ENCODE measurements around the gene TERB2.
"Not testable (repeated sequence)": the region's sequence is repeated elsewhere in the genome, so short reads cannot be mapped to it uniquely, and the experiment has no call there.

DNA sequence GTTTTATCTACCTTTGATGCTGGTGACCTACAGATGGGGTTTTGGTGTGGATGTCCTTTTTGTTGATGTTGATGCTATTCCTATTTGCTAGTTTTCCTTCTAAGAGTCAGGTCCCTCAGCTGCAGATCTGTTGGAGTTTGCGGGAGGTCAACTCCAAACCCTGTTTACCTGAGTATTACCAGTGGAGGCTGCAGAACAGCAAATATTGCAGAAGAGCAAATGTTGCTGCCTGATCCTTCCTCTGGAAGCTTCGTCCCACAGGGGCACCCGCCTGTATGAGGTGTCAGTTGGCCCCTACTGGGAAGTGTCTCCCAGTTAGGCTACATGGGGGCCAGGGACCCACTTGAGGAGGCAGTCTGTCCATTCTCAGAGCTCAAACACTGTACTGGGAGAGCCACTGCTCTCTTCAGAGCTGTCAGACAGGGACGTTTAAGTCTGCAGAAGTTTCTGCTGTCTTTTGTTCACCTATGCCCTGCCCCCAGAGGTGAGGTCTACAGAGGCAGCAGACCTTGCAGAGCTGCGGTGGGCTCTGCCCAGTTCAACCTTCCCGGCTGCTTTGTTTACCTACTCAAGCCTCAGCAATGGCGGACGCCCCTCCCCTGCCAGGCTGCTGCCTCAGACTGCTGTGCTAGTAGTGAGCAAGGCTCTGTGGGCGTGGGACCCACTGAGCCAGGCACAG, 63.9 kb downstream of the TERB2 start:
- TF ChIP-seq POLR2A (IDR thresholded peaks at IDR 0.05), result not testable (repeated sequence)
- TF ChIP-seq, protein P1, sequence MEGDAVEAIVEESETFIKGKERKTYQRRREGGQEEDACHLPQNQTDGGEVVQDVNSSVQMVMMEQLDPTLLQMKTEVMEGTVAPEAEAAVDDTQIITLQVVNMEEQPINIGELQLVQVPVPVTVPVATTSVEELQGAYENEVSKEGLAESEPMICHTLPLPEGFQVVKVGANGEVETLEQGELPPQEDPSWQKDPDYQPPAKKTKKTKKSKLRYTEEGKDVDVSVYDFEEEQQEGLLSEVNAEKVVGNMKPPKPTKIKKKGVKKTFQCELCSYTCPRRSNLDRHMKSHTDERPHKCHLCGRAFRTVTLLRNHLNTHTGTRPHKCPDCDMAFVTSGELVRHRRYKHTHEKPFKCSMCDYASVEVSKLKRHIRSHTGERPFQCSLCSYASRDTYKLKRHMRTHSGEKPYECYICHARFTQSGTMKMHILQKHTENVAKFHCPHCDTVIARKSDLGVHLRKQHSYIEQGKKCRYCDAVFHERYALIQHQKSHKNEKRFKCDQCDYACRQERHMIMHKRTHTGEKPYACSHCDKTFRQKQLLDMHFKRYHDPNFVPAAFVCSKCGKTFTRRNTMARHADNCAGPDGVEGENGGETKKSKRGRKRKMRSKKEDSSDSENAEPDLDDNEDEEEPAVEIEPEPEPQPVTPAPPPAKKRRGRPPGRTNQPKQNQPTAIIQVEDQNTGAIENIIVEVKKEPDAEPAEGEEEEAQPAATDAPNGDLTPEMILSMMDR (IDR thresholded peaks at IDR 0.05), result not testable (repeated sequence)

All from thyroid gland (tissue), 4 donors.